ENCODE data around the gene CHD5.

Gene CHD5

DNA sequence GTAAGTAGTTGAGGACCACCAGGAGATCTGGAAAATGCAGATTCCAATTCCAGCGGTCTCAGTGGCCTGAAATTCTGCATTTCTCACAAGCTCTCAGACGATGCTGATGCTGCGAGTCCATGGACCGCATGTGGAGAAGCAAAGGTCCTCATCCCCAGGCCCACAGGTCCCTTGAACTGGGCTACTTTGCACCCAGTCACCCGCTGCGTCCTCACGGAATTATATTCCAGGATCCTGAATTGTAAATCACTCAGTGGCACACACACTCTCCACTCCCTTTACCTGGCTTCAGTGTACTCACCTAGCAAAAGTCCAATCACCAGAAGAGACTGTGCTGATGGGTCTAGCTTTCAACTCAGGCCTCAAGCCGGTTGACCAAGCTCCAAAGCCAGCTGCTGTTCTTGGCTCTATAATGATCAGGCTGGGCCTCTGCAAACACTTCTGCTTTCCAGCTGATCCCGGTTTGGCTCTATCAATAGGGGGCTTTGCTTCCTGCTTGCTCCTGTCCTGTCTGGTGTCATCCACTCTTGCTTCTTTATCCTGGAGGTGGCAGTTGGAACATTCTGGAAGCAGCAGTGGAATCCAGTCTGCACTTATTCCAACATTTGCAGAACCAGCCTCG lies 20.2 kb upstream of the CHD5 start:
- peak overlapping the region; percentile 100 for H3K4me3 ChIP-seq (replicated peaks; ENCODE audit: low read depth, low read length)
- TF ChIP-seq, protein P1, sequence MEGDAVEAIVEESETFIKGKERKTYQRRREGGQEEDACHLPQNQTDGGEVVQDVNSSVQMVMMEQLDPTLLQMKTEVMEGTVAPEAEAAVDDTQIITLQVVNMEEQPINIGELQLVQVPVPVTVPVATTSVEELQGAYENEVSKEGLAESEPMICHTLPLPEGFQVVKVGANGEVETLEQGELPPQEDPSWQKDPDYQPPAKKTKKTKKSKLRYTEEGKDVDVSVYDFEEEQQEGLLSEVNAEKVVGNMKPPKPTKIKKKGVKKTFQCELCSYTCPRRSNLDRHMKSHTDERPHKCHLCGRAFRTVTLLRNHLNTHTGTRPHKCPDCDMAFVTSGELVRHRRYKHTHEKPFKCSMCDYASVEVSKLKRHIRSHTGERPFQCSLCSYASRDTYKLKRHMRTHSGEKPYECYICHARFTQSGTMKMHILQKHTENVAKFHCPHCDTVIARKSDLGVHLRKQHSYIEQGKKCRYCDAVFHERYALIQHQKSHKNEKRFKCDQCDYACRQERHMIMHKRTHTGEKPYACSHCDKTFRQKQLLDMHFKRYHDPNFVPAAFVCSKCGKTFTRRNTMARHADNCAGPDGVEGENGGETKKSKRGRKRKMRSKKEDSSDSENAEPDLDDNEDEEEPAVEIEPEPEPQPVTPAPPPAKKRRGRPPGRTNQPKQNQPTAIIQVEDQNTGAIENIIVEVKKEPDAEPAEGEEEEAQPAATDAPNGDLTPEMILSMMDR (IDR thresholded peaks at IDR 0.05; ENCODE audit: low read depth, low read length, missing control alignments), result no peak
- no peak for DNase-seq (ENCODE audit: extremely low read depth, low read depth)

DNA sequence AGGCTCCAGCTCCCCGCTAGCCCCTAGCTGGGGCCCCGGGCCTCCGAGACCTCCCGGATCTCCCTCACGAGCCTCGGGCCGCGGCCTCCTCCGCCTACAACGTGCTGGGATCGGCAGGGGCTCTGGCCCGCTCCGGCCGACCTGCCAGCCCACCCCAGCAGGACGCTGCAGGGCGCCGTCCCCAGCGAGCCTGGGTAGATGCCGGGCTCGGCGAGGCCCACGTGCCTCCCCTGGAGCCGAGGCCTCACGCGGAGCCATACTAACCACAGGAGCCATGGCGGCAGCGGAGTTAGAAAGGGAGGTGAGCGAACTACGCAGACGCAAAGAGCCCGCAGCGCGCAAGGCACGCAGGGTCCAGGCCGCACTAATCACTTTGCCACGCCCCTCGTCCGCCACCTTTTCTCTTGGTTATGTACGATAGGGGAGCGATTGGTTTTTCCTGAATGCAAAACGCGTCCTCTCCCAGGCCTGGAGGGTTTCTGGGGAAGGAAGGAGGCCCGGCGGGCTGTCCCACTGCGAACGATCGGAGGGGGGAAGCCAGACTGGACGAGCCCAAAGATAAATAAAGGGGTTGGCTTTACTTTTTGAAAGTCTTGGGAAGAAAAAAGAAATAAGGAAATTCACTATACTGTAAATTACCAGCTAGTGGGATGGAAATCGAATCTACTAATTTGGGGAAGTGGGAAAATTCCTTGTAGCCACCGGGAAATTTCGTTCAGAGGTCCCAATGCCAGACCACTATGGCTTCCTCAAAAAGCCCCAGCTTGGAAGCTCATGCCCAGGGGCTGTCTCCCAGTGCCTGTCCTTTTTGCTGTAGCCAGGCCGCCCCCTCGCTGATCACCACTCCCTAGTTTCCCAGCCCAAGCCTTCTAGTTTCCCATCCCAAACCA lies 19.4 kb upstream of the CHD5 start, which contains the start of gene RPL22:
Gene RPL22 (minus strand): TSS at position 298 of the 890 bp plus-strand sequence. CDS start 22 bp downstream, at position 276.
- TF ChIP-seq, protein P1 (IDR thresholded peaks at IDR 0.05; ENCODE audit: low read depth, low read length, missing control alignments), result no peak
- peak within 1 kb of the TSS; percentile 100 for H3K4me3 ChIP-seq (replicated peaks; ENCODE audit: low read depth, low read length)
- DNase-seq (ENCODE audit: extremely low read depth, low read depth), result peak; percentile 98

DNA sequence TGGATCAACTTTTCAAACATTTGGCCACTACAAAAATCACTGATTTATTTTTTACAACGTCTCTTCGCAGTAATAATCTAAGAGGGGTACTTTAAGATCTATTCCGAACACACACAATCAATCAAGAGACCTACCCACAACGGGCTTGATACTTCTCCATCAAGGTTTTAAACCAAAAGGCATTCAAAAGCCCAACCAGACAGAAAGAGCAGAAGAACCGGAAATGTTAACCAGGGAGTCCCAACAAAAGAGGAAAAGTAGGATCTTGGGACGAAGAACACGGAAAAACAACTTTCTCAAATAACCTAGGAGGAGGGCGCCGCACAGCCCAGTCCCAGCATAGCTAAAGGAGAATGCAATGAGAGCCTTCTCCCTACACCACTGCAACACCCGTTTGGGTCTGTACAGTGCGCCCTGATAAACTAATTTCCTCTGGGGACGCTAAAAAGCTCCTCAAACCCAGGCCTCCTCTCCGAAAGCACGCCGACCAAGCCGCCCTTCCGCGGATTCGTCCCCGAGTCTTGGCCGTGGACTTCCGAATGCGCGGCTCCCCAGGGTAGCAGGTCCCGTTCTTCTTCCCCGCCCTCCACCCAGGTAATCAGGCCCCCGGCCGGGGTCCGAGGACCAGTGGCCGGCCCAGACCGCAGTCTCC lies 18.7 kb upstream of the CHD5 start:
- H3K4me3 ChIP-seq (replicated peaks; ENCODE audit: low read depth, low read length), result peak overlapping the region; percentile 100
- DNase-seq (ENCODE audit: extremely low read depth, low read depth), result no peak
- TF ChIP-seq, protein P1 (IDR thresholded peaks at IDR 0.05; ENCODE audit: low read depth, low read length, missing control alignments), result no peak

DNA sequence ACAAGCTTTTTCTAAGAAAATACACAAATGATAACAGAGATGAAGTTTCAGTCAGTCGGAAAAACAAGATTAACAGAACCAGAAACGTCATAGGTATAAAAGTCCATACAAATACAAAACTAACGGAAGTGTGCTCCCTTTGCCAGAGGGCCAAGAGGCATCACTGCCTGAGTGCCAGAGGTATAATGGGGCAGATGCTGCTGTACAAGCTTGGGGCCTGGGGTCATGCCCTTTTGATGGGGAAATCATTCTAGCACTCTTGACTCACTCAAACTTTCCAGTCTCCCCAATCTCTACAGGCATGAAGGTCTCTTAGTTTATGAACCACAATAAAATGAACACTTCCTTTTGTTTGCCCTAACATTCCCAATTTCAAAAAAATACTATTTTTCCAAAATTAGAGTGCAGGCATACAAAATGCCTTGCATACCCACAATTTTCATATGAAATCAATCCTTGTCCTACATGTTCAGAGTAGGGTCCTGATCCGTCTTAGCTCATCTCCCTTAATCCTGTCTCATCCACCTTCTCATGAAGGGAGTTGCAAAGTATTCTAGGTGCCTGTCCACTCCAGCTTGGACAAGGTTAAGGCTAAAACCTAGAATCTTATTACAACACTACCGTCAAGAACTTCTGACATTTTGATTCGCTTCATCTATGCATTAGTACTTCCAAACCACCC lies 17.8 kb upstream of the CHD5 start:
- DNase-seq (ENCODE audit: extremely low read depth, low read depth), result no peak
- TF ChIP-seq, protein P1 (IDR thresholded peaks at IDR 0.05; ENCODE audit: low read depth, low read length, missing control alignments), result no peak
- peak overlapping the region; percentile 100 for H3K4me3 ChIP-seq (replicated peaks; ENCODE audit: low read depth, low read length)

DNA sequence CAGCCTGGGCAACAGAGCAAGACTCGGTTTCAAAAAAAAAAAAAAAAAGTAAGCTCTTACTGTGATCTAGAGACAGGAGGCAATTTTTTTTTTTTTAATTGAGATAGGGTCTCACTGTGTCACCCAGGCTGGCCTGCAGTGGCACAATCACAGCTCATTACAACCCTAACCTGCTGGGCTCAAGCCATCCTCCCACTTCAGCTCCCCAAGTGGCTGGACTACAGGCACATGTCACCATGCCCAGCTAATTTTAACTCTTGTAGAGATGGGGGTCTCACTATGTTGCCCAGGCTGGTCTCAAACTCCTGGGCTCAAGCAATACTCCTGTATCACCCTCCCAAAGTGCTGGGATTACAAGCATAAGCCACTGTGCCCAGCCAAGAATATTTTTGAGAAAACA lies 11.8 kb upstream of the CHD5 start:
- no peak overlapping the region for H3K4me3 ChIP-seq (replicated peaks; ENCODE audit: low read depth, low read length)
- no peak for DNase-seq (ENCODE audit: extremely low read depth, low read depth)
- TF ChIP-seq, protein P1 (IDR thresholded peaks at IDR 0.05; ENCODE audit: low read depth, low read length, missing control alignments), result no peak

DNA sequence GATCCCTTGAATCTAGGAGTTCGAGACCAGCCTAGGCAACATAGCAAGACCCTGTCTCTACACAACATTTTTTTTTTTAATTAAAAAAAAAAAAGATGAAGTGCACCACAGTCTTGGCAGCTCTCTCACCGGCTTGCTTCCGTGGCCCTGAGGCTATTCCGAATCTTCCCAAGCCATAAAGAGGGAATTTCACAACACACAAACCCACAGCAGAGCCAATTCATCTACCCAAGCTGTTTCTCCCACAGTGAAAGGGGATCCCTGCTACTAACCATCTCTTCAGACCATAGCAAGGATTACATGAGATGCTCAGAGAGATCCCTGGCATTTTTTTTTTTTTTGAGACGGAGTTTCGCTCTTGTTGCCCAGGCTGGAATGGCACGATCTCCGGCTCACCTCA lies 8.3 kb upstream of the CHD5 start:
- H3K4me3 ChIP-seq (replicated peaks; ENCODE audit: low read depth, low read length), result no peak overlapping the region
- TF ChIP-seq, protein P1 (IDR thresholded peaks at IDR 0.05; ENCODE audit: low read depth, low read length, missing control alignments), result no peak
- no peak for DNase-seq (ENCODE audit: extremely low read depth, low read depth)
